SK-N-MC (cell line): ENCODE data around the gene PSMG2.

Experiments used
- EZH2 ChIP-seq: fragments of 200-600 bp; sonication (generic); IDR thresholded peaks from one replicate; pipeline ENCODE4 v1.6.1; 2017; ENCODE audit warnings: antibody characterized with exemption
- POLR2AphosphoS5 ChIP-seq: IDR thresholded peaks from 2 replicates; pipeline ENCODE4 v1.6.1; 2012; ENCODE audit warnings: mild to moderate bottlenecking, low read depth, low read length, borderline replicate concordance

- TF ChIP-seq POLR2AphosphoS5 (no peak), EZH2 (no peak)
Observed at GRCh38 chr18:12742453-12742852, 39.6 kb downstream of the PSMG2 start.
